ENCODE measurements around the gene NLRC5.
"Not testable (repeated sequence)": the region's sequence is repeated elsewhere in the genome, so short reads cannot be mapped to it uniquely, and the experiment has no call there.

Gene NLRC5

GRCh38 chr16:57069053-57069452 is 79.7 kb downstream of the NLRC5 start:
- Histone ChIP-seq H3K4me2 (ENCODE audit: low read depth, low read length) (no peak overlapping the region), H3K9me3 (replicated peaks; ENCODE audit: insufficient read depth, low read length) (no peaks in the 10 kb centered on the region), H3K4me3 (ENCODE audit: low read length) (no peak overlapping the region), H2AFZ (ENCODE audit: low read length) (no peak overlapping the region), H3K79me2 (ENCODE audit: low read length) (no peaks in the 10 kb centered on the region), H3K4me1 (ENCODE audit: low read length) (peaks cover 24% of the 10 kb centered on the region), H4K20me1 (ENCODE audit: insufficient read depth, low read length) (no peaks in the 10 kb centered on the region), H3F3A (ENCODE audit: insufficient read depth, low read length) (peaks cover 16% of the 10 kb centered on the region), H3K27me3 (replicated peaks; ENCODE audit: insufficient read depth, low read length) (peaks cover 18% of the 10 kb centered on the region), H3K9me2 (replicated peaks; ENCODE audit: insufficient read depth, low read length) (no peaks in the 10 kb centered on the region), H3K9ac (ENCODE audit: low read length) (no peak overlapping the region), H3K27ac (ENCODE audit: low read length) (no peak overlapping the region), H3K36me3 (replicated peaks; ENCODE audit: insufficient read depth, low read length) (no peaks in the 10 kb centered on the region)
- TF ChIP-seq EZH2 (optimal IDR thresholded peaks at IDR 0.05; ENCODE audit: low read depth, low read length) (no peak), EZH2phosphoT487 (IDR thresholded peaks at IDR 0.05; ENCODE audit: low read length) (no peak), CTCF (IDR thresholded peaks at IDR 0.05; ENCODE audit: low read length) (no peak)
- DNase-seq: no peak

- Histone ChIP-seq H4K20me1 (ENCODE audit: insufficient read depth, low read length) (no peaks in the 10 kb centered on the region), H3K27me3 (replicated peaks; ENCODE audit: insufficient read depth, low read length) (peaks cover 18% of the 10 kb centered on the region), H3F3A (ENCODE audit: insufficient read depth, low read length) (peaks cover 16% of the 10 kb centered on the region), H3K27ac (ENCODE audit: low read length) (no peak overlapping the region), H3K4me1 (ENCODE audit: low read length) (peaks cover 24% of the 10 kb centered on the region), H3K4me3 (ENCODE audit: low read length) (no peak overlapping the region), H3K79me2 (ENCODE audit: low read length) (no peaks in the 10 kb centered on the region), H3K9ac (ENCODE audit: low read length) (no peak overlapping the region), H3K9me2 (replicated peaks; ENCODE audit: insufficient read depth, low read length) (no peaks in the 10 kb centered on the region), H3K4me2 (ENCODE audit: low read depth, low read length) (no peak overlapping the region), H3K36me3 (replicated peaks; ENCODE audit: insufficient read depth, low read length) (no peaks in the 10 kb centered on the region), H3K9me3 (replicated peaks; ENCODE audit: insufficient read depth, low read length) (no peaks in the 10 kb centered on the region), H2AFZ (ENCODE audit: low read length) (no peak overlapping the region)
- DNase-seq: no peak
- TF ChIP-seq EZH2 (optimal IDR thresholded peaks at IDR 0.05; ENCODE audit: low read depth, low read length) (no peak), CTCF (IDR thresholded peaks at IDR 0.05; ENCODE audit: low read length) (no peak), EZH2phosphoT487 (IDR thresholded peaks at IDR 0.05; ENCODE audit: low read length) (no peak)
These were observed 80.4 kb downstream of the NLRC5 start for GRCh38 chr16:57069635-57070370.

- H3K79me2 ChIP-seq (ENCODE audit: low read length): no peaks in the 10 kb centered on the region
- H2AFZ ChIP-seq (ENCODE audit: low read length): no peak overlapping the region
- no peaks in the 10 kb centered on the region for H3K36me3 ChIP-seq (replicated peaks; ENCODE audit: insufficient read depth, low read length)
- peaks cover 24% of the 10 kb centered on the region for H3K4me1 ChIP-seq (ENCODE audit: low read length)
- no peak overlapping the region for H3K27ac ChIP-seq (ENCODE audit: low read length)
- H3K4me2 ChIP-seq (ENCODE audit: low read depth, low read length): no peak overlapping the region
- DNase-seq: no peak
- H3K27me3 ChIP-seq (replicated peaks; ENCODE audit: insufficient read depth, low read length): peaks cover 18% of the 10 kb centered on the region
- H3F3A ChIP-seq (ENCODE audit: insufficient read depth, low read length): peaks cover 16% of the 10 kb centered on the region
- H3K9me2 ChIP-seq (replicated peaks; ENCODE audit: insufficient read depth, low read length): no peaks in the 10 kb centered on the region
- no peak for TF ChIP-seq EZH2 (optimal IDR thresholded peaks at IDR 0.05; ENCODE audit: low read depth, low read length)
- no peak for TF ChIP-seq EZH2phosphoT487 (IDR thresholded peaks at IDR 0.05; ENCODE audit: low read length)
- TF ChIP-seq CTCF (IDR thresholded peaks at IDR 0.05; ENCODE audit: low read length): no peak
- no peak overlapping the region for H3K9ac ChIP-seq (ENCODE audit: low read length)
- H4K20me1 ChIP-seq (ENCODE audit: insufficient read depth, low read length): no peaks in the 10 kb centered on the region
- no peak overlapping the region for H3K4me3 ChIP-seq (ENCODE audit: low read length)
- H3K9me3 ChIP-seq (replicated peaks; ENCODE audit: insufficient read depth, low read length): no peaks in the 10 kb centered on the region
These were observed 81.1 kb downstream of the NLRC5 start for GRCh38 chr16:57070424-57070823.

- H4K20me1 ChIP-seq (ENCODE audit: insufficient read depth, low read length); DNase-seq; H3K9me2 ChIP-seq (replicated peaks; ENCODE audit: insufficient read depth, low read length); H3K9ac ChIP-seq (ENCODE audit: low read length); H2AFZ ChIP-seq (ENCODE audit: low read length); H3K36me3 ChIP-seq (replicated peaks; ENCODE audit: insufficient read depth, low read length); H3K27ac ChIP-seq (ENCODE audit: low read length); H3K4me3 ChIP-seq (ENCODE audit: low read length); H3K79me2 ChIP-seq (ENCODE audit: low read length); H3K9me3 ChIP-seq (replicated peaks; ENCODE audit: insufficient read depth, low read length): not testable (repeated sequence)
- Histone ChIP-seq H3K27me3 (replicated peaks; ENCODE audit: insufficient read depth, low read length) (peaks cover 18% of the 10 kb centered on the region), H3K4me2 (ENCODE audit: low read depth, low read length) (peak overlapping the region; percentile 9; the same call in 1 of the 2 replicates), H3K4me1 (ENCODE audit: low read length) (peaks cover 24% of the 10 kb centered on the region), H3F3A (ENCODE audit: insufficient read depth, low read length) (peaks cover 16% of the 10 kb centered on the region)
These were observed 81.8 kb downstream of the NLRC5 start for GRCh38 chr16:57071081-57071732.
